ENCODE measurements around the gene EAPP. TPM values are rescaled to one million over a fixed set of nuclear protein-coding genes. Genes with fewer than 3 reads are reported as not detected.
"Not testable (repeated sequence)": the region's sequence is repeated elsewhere in the genome, so short reads cannot be mapped to it uniquely, and the experiment has no call there.

EAPP gene
- polyA plus RNA-seq, 3 donors: 67.2 to 70.9 (median 69.9) TPM

- DNase-seq: not testable (repeated sequence)
These were observed 7.0 kb upstream of the EAPP start for GRCh38 chr14:34546272-34547135.

- DNase-seq: not testable (repeated sequence)
These were observed 919 bp upstream of the EAPP start for GRCh38 chr14:34540181-34541059.

GRCh38 chr14:34538871-34539406, 562 bp downstream of the EAPP start:
- DNase-seq: no peak

- DNase-seq: not testable (repeated sequence)
These were observed 1.4 kb downstream of the EAPP start for GRCh38 chr14:34538096-34538495.

- DNase-seq: no peak
These were observed 1.9 kb downstream of the EAPP start for GRCh38 chr14:34537677-34538009.

- no peak for DNase-seq
These were observed 2.4 kb downstream of the EAPP start for GRCh38 chr14:34536951-34537676.

GRCh38 chr14:34527591-34527990, 11.9 kb downstream of the EAPP start:
- DNase-seq: no peak

- not testable (repeated sequence) for DNase-seq
These were observed 15.3 kb downstream of the EAPP start for GRCh38 chr14:34524216-34524615.

GRCh38 chr14:34522496-34522895, 17.0 kb downstream of the EAPP start:
- no peak for DNase-seq

- DNase-seq: not testable (repeated sequence)
These were observed 18.4 kb downstream of the EAPP start for GRCh38 chr14:34521071-34521470.

- DNase-seq: not testable (repeated sequence)
These were observed 19.1 kb downstream of the EAPP start for GRCh38 chr14:34520304-34520970.

- DNase-seq: no peak
These were observed 31.6 kb downstream of the EAPP start for GRCh38 chr14:34507884-34508283.

- no peak for DNase-seq
These were observed 32.0 kb downstream of the EAPP start for GRCh38 chr14:34507459-34507858.

GRCh38 chr14:34505124-34505491, 34.4 kb downstream of the EAPP start:
- not testable (repeated sequence) for DNase-seq

- DNase-seq: not testable (repeated sequence)
These were observed 35.5 kb downstream of the EAPP start for GRCh38 chr14:34504027-34504426.

- DNase-seq: no peak
These were observed 36.8 kb downstream of the EAPP start for GRCh38 chr14:34502545-34503225.

GRCh38 chr14:34502001-34502400, 37.5 kb downstream of the EAPP start:
- no peak for DNase-seq

GRCh38 chr14:34501004-34501580, 38.4 kb downstream of the EAPP start:
- no peak for DNase-seq

GRCh38 chr14:34498684-34499412, 40.7 kb downstream of the EAPP start:
- no peak for DNase-seq
